SIG-M5 treated with dmso at 0.1 percent for 504 hours (cell line): ENCODE data around the gene TBC1D3I.
"Not testable (repeated sequence)": the region's sequence is repeated elsewhere in the genome, so short reads cannot be mapped to it uniquely, and the experiment has no call there.

Experiments
- DNase-seq: peaks from one replicate; lab custom pipeline; 2025; ENCODE audit not compliant: unreplicated experiment; lab: John Stamatoyannopoulos, UW

TBC1D3I gene

GRCh38 chr17:36207383-36207782 is 57.0 kb downstream of the TBC1D3I start:
- not testable (repeated sequence) for DNase-seq

- DNase-seq = not testable (repeated sequence)
Observed at GRCh38 chr17:36206486-36206821, 57.9 kb downstream of the TBC1D3I start.

- no peak for DNase-seq
Observed at GRCh38 chr17:36205637-36206485, 58.5 kb downstream of the TBC1D3I start.

DNA sequence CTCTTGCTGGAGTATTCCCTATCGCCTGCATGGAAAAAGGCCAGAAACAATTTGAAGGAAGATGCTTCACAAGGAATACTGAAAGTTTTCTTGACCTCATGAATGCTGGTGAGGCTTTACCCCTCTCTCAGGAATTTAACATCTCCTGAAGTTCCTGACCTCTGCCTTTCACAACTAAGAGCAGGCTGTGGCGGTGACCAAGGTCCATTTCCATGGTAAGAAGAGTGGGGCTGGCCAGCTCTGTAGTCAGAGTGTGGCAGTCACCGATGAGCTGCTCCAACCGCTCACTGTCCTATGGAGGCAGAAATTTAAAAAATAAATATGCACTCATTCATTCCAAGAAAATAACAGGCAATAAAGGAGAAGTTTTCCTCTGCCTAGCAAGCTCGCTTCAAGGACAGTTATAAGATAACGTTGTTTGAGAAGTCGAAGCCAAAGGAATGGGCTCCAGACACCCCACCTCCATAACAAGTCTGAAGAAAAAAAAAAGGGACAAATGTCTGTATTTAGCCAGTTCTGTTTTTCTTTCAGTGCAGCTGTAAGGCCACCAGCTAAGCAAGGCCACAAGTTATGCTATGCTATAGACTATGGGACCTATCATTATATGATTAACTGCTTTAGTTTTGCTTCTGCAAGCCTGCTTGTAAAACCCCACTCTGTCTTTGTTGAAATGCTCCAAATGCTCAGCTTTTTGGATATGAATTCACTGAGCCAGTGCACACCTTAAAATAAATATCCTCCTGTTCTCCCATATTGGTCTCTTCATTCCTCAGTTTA is 59.5 kb downstream of the TBC1D3I start:
- no peak for DNase-seq
